Endothelial cell of hepatic sinusoid (primary cell): ENCODE measurements around the gene PBX1.

Source experiments
- in situ Hi-C: cut with HindIII; loops from 2 replicates; pipeline ENCODE4 v1.10.0; 2017; ENCODE audit warnings: low sequenced_read_pairs

Gene PBX1

DNA sequence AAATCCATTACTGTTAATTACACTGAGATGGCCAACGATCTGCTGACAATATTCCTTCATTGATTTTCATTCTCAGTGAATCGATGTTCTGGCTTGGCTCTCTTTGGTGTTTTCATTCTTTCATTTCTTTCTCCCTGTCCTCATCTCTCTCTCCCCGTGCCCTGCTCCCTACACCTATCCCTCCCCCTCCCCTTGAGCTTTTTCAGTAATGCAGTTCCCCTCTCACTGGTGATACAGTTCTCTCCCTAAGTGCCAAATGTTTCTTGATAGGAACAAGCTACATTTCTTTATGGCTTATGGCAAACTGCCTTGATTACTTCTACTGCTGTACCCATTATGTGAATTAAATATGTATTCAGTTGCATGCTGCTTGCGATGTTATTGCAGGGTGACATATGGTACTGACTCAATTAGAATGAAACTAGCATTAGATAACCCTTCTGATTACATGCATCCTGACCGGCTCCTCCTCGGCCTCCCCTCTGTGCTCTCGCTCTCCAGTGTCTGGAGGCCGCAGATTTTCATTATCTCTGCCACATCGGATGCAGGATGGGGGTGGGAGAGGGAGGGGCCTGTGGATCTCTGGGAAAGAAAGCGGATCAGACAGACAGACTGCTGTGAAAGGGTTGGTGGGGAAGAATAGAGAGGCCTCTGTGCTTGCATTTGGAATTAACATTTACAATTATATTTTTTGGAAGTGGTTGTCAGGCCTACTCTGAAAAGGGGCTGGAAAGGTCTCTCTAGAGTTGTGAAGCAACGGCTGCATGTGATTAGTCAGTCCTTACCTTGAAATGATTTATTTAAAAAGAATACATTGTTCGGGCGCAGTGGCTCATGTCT lies 130.9 kb downstream of the PBX1 start:
- in situ Hi-C loops, result no loop called here

DNA sequence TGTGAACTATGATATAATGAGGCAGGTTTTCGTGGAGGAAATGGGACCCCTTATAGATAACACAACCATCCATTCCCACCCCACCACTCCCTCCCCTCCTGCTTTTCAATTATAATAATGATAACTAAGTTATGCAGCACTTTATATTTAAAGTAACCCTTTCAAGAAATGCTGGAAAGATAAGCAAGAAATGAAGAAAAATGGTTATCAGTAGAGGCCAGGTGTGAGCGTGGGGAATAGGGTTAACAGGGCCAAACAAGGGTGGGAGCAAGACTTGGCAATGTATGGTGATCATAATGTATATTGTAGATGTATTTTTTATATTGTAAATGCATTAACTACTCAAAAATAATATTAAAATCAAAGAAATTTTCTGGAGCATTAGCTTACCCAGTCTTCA lies 133.4 kb downstream of the PBX1 start:
- in situ Hi-C loops, result no loop called here

DNA sequence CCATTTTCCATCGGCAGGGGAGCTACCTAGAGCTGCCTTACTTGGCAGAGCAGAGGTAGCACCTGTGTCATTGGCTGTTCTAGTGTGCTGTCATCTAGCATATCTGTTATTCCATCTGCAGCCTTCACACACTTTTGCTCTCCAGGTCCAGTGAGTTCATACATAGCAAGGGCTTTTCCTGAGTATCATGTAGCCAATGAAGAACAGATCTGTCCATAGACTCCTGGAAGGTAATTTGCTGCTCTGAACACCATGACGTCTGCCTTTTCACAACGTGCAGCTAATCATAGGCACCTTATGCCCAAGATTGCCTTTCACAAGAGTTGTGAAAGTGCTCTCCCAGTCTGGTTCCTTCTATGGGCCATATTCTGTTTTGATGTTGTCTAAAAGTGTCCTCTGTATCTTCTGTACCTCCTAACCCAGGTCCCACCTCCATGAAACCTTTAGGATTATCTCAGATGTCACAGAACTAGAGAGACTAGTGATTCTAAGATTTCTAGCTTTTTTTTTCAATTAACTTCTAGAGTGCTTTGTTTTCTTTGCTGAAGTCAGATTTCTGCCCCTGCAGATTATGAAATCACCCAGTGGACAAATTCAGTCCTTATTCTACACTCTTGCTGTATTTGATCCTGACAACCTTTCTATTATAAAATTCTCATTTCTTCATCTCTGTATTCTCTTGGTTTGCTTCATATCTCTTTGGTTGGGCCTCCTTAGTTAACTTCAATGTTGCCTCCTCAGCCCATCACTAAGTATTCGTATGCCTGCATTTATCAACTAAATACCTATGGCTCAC lies 134.8 kb downstream of the PBX1 start:
- in situ Hi-C loops, result no loop called here

DNA sequence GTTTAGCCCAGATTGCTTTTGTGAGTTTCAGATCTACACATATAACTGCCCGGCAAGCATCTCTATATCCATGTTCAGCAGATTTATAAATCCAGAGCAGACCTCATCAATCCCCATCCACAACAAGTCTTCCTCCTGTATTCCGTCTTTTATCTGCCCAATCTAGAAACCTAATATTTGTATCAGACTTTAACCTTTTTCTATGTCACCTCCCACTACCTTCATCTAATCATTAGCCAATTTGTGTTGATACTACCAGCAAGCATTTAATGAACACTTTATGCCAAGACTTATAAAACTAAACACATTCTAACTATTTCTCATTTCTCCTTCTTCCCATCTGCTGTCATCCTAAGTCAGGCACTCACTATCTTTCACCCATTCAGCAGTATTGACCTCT lies 135.5 kb downstream of the PBX1 start:
- in situ Hi-C loops, result no loop called here

DNA sequence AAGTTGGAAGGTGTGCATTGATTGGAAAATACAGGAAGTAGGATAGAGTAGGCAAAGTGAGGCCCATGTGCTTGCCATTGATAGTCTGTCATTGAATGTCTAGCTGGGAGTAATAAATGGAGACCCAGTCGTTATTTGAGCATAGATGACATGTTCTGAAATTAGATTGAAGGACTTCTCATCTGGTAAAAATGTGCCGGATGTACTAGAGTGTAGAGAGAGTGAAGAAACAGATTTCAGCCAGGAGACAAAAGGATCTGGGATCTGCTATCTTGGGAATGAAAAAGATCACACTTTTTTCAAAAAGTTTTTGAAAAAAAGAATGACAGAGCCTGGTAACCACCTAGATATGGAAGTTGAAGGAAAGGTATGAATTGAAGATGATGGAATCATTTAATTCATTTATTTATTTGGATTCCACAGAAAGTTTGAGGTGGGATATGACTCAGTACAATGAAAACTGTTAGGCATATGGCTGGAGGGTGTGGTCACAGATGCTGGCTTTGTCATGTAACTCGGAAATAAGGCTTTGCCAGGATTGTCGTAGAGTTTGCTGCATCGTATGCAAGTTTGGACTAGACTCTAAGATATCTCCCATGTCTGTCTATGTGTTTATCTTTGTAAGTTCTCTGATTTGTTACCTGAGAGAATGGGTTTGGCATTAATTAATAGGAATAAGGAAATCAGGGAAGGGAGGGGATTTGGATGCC lies 137.1 kb downstream of the PBX1 start:
- in situ Hi-C loops, result no loop called here

DNA sequence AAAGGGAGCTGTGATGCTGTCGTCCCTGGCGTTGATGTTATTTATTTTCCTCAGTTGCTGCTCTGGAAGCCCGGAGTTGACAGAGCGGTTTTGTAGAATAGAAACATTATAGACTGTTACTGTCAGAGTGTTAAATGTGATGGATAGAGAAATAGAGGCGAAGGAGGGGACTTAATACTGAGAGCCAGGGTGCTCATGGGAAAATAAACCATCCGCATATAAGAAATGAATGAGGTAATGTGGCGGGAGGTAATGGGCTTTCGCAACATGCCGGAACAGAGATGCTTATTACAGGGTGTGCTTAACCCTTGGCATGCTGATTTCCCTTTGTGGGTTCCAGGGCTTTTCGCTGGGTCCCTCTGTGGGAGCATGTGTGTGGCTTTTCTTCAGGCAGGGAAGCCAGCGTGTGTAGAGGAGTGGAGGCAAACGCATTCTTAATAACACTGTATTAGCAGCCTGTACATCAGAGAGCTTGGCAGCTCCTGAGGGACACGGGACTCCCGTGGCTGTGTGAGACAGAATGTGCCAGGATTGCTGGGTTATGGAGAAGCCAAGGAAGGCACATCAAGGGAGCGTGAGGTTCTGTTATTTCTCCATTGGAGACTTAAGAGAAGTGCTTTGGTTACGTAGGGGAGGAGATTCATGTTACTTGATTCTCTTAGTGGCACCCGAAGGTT lies 141.0 kb downstream of the PBX1 start:
- in situ Hi-C loops, result no loop called here

DNA sequence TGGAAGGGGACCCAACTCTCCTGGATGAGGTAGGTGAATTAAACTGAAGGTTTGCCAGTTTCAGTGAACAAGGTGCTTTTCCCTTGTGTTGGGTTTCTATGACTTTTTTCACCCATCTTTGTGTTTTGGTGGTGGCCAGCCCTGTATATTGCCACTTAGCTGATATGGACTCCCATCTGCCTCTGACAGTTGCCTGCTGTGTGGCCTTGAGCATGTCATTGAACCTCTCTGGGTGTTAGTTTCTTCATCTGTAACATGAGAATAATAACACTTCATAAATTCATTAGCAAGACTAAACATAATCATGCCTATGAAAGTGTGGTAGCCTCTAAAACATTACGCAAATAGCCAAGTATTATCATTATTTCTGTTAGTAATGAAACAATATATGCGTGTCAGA lies 141.7 kb downstream of the PBX1 start:
- in situ Hi-C loops, result no loop called here

DNA sequence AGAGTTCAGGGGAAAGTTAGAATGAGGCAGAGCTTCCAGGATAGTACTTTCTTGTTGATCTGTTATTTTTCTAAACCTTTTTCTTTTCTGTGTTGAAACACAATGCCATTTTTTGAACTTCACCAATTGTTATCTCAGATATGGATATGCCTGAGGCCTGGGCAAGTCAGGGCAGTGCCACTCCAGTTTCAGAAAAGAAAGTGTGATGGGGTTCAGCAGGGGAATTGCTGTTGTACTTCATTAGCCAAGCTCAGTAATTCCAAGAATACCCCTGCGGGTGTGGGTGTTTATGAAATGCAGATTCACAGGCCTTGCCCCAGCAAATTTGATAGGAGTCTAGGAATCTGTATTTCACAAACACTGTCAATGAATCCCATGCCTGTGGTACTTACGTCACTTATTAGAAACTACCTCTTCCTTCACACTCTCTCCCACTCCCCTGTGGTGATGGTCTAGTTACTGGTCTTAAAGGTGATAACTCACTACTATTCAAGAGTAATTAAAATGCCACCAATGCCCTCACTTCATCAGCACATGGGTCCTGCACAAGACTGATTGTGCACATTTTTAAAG lies 142.3 kb downstream of the PBX1 start:
- in situ Hi-C loops, result no loop called here

DNA sequence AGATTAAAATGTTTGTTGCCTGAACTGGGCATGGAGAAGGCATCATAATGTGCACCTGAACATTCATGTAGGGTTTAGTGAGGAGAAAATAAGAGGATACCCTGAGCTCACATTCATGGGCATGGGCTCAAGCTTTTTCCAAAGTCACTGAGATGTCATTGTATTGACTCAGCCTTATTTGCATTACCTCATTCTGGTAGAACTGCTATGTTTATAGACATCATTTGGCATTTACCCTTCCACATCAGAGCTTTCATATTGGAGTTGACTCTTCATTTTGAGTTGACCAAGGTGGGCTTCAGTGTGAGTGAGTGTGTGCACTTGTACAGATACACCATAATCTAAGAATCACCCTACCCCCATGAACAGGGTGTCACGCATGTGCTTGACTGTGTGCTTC lies 143.2 kb downstream of the PBX1 start:
- in situ Hi-C loops, result no loop called here

DNA sequence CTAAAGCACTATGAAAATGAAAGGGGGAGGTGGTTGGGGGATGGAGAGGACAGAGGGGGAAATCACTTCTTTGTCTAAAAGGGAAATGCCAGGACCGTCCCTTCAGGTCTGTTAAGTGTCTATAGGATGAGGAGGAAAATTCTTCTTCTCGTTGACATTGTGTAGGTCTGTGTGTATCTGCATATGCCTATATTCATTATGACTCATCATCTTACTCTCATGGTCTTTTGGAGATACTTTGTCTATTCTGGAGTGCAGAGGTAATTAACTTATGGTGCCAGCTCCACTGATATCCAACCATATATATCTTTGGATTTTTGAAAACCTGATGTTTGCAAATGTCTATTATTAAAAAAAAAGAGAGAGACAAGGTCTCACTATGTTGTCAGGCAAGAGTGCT lies 143.7 kb downstream of the PBX1 start:
- in situ Hi-C loops, result no loop called here

DNA sequence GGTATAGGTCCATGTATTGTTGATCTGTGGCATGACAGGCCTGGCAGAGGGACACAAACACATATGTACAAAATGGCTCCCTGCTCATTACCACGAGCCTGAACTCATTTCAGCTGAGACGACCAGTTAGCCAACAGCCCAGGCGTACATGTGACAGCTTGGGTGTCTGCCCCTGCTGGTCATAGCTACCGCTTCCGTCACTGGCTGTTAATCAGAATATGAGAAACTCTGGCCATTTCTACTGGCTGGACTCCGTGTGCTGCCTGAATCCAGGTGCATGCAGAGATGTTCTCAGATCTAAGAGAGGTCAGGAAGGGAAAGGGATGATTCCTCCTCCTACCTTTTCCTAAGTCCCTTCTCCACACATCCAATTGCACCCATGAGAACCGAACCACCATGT lies 144.5 kb downstream of the PBX1 start:
- in situ Hi-C loops, result no loop called here

DNA sequence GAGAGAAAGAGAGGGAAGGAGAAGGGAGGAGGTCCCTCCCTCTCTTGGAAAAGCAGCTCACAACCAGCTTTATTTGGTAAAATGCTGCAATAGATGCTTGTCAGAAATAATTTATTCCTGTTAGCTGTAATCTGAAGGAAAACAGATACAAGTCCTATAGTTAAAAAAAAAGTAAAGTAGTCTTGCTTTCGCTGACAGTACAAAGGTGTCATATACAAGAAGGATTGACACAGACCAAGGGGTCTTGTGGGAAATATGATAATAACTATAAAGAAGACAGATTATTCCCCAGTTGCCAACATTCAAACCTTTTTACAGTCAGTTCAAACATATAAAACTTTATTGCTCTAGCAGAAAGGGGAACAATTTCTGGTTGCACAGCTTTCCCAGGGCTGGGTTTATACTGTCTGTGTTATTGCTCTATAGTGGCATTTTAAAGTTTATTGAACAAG lies 145.0 kb downstream of the PBX1 start:
- in situ Hi-C loops, result no loop called here

DNA sequence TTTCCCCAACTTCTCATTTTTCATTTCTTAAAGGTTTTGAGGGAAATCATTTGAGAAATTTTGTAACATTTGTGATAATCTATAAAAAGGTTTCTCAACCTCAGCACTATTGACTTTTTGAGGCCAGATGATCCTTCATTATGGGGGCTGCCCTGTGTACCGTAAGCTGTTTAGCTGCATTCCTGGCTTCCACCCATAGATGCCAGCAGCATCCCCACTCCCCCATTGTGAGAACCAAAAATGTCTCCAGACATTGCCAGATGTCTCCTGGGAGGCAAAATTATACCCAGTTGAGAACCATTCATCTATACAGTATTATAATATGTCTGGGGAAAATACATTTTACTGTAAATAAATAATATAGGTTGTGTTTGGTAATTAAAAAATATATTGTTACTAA lies 146.0 kb downstream of the PBX1 start:
- in situ Hi-C loops, result no loop called here

DNA sequence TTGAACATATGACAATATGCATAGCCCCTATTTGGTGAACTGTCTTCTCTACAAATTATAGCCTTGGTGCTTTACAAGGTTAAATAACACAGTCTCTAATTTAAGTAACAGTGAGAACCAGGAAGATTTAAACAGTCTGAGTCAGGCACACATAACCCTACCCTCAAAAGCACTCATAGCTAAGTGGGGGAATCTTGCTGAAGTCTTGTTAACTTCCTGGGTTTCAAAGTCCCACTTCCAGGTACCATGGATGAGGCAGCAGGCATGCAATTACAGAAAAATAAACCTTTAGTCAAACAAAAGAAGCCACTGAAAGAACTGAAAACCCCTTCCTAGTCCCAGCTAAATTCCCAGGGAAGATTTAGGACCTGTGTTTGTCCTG lies 147.6 kb downstream of the PBX1 start:
- in situ Hi-C loops, result no loop called here

DNA sequence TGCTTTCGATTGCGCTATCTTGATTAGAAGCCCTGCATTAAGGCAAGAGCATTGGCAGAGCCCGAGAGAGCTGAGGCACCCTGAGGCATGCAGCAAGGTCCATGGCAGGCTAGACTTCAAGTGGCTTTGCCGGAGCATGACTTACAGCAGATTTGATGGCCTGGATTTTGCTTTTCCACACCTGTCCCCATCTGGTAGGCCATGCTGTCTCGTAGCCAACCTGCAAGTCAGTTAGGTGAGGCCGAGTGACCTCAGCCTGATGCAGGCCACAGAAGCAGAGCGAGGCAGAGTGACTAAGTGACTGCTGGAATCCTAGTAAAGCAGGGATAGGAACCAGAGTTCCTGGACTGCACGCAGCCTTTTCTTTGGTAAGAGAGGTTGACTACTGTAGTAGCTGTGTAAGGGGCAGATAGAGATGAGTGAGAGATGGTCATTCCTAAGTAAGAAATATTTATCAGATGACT lies 148.9 kb downstream of the PBX1 start:
- in situ Hi-C loops, result no loop called here

DNA sequence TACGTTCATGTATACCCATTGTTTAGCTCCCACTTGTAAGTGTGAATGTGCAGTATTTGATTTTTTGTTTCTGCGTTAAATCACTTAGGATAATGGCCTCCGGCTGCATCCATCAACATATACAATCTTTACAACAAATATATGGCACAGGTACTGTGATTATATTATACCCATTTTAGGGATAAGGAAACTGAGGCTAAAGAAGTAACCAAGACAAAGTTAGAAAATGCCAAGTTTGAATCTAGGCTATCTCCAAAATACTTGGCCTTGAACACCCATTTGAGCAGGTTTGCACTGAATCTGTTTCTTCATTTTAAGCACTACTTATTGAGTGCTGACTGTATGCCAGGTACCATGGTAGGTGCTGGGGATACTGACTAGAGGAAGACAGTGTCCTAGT lies 149.6 kb downstream of the PBX1 start:
- in situ Hi-C loops, result no loop called here

DNA sequence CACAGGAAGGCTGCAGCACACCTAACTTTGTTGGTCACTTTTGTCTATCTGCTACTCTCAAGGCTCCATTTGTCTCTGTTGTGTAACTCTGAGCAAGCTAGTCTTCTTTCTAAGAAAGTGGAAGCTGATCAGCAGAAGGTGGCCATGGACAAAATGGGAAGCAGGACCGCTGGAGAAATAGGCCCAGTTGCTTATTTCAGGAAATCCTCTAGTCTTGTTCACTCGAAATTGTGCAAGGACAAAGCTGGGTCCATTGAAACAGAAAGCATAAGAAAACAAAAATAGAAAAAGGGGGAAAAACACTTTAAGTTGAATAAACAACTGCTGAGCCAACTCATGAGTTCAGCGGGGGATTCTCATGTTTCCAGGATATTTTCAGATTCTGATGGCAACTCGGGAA lies 150.1 kb downstream of the PBX1 start:
- in situ Hi-C loops, result no loop called here

DNA sequence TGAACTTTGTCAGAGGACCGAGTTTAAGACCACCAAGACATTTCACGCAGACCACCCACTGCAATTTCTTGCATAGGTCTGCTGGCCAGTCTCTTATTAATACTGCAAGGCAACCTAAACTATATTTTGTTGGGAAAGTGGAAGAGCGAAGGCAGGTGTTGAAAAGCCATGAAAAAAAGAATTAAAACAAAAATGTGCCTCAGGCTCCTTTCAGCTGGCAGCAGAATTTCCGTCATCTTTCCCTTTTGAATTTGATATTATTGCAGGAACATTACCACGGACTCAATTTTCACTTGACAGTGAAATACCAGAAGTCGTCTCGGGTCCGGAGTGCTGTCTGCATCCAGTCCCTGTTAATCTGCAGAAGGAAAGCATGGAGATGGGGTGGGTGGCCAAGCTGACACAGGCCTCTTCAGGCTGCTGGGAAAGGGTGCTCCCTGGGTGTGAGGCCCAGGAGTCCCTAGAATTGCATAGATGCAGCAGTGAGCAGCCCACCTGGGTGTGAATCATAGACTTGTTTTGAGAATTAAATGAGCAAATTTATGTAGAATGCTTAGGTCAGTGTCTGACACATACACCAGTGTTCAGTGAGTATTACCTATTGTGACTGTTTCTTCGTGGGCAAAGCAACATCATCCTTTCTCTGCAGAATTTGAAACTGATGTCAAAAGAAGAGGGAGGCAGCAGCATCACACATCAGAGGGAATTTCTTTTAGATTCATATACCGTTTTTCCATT lies 150.7 kb downstream of the PBX1 start:
- in situ Hi-C loops, result no loop called here

DNA sequence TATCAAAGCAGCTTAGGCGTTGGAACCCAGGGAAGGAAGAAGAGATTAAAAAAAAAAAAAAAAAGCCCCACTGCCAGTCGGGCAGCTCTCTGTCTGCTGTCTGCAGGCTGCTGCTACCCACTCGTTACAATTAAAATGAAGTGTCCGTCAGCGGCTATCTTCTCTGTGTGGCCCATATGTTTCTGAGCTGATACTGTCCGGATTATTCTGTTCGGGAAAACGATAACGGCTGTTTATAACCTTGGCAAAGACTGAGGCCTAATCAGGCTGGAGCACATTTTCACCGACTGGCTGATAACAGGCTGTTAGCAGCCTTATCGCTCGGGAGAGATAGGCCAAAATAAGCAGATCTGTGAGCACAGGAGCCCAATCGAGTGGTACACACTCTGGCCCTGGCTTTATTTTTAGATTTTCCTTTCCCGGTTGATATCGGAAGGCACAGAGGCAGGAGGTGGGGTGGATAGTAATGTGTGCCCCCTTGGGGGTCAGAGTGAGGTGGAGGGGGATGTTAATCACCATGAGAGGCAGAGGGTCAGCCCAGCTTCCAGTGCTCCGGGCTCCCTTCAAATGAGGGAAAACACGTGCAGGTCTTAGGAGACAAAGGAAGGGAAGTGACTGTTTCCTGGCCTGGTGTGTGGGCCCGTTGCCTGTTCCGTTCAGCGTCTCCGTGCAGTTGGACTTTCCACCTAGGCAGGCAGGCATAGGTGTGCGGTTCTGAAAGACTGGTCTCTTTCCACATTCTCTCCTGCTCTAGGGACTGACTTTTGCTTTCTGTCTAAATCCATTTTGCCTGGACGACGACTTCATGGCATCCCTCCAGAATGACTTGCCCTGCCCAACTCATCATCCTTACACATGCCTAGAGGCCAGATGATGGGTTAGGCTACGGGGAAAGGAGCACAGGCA lies 153.4 kb downstream of the PBX1 start:
- in situ Hi-C loops, result no loop called here
